ENCODE measurements around the gene GPATCH1.

Gene GPATCH1

GRCh38 chr19:33175886-33176669, 95.1 kb downstream of the GPATCH1 start:
- H2AFZ ChIP-seq (ENCODE audit: low read depth, low read length) = peak overlapping the region; percentile 95
- H3K27ac ChIP-seq (ENCODE audit: low read length) = peak overlapping the region; percentile 92
- peak; percentile 37 for DNase-seq
- peaks cover 41% of the 10 kb centered on the region for H3K4me1 ChIP-seq (ENCODE audit: insufficient read depth, low read length)
- peak overlapping the region; percentile 89 for H3K4me2 ChIP-seq (ENCODE audit: insufficient read depth, low read length)
- no peaks in the 10 kb centered on the region for H3K27me3 ChIP-seq (ENCODE audit: insufficient read depth, low read length, poor library complexity)
- H3K36me3 ChIP-seq (ENCODE audit: insufficient read depth, low read length) = no peaks in the 10 kb centered on the region; the same call in 1 of the 2 replicates
- H3K9me3 ChIP-seq (ENCODE audit: insufficient read depth, low read length, severe bottlenecking) = no peaks in the 10 kb centered on the region
- peak overlapping the region; percentile 65 to 88 for H3K4me3 ChIP-seq (ENCODE audit: low read depth in 1 of 2, low read length in 2 of 2)
- H4K20me1 ChIP-seq (ENCODE audit: insufficient read depth, low read length) = no peaks in the 10 kb centered on the region
- ATAC-seq (ENCODE audit: insufficient read depth, low read depth) = no peak
- TF ChIP-seq CTCF (IDR thresholded peaks at IDR 0.05; ENCODE audit: borderline replicate concordance, extremely low read depth, low read length, poor library complexity, severe bottlenecking) (peak; percentile 23), EZH2 (IDR thresholded peaks at IDR 0.05; ENCODE audit: borderline replicate concordance, low read depth, low read length, severe bottlenecking) (no peak)
- H3K9ac ChIP-seq (ENCODE audit: low read depth, low read length) = peak overlapping the region; percentile 98
- peaks cover 10% of the 10 kb centered on the region for H3K79me2 ChIP-seq (ENCODE audit: insufficient read depth, low read length)

- peaks cover 41% of the 10 kb centered on the region for H3K4me1 ChIP-seq (ENCODE audit: insufficient read depth, low read length)
- DNase-seq = peak; percentile 96
- H2AFZ ChIP-seq (ENCODE audit: low read depth, low read length) = peak overlapping the region; percentile 95
- no peaks in the 10 kb centered on the region for H3K9me3 ChIP-seq (ENCODE audit: insufficient read depth, low read length, severe bottlenecking)
- TF ChIP-seq CTCF (IDR thresholded peaks at IDR 0.05; ENCODE audit: borderline replicate concordance, extremely low read depth, low read length, poor library complexity, severe bottlenecking) = no peak
- no peak for TF ChIP-seq EZH2 (IDR thresholded peaks at IDR 0.05; ENCODE audit: borderline replicate concordance, low read depth, low read length, severe bottlenecking)
- H3K4me3 ChIP-seq (ENCODE audit: low read depth in 1 of 2, low read length in 2 of 2) = peak overlapping the region; percentile 65 to 88
- no peaks in the 10 kb centered on the region; the same call in 1 of the 2 replicates for H3K36me3 ChIP-seq (ENCODE audit: insufficient read depth, low read length)
- peak; percentile 88 for ATAC-seq (ENCODE audit: insufficient read depth, low read depth)
- peak overlapping the region; percentile 89 for H3K4me2 ChIP-seq (ENCODE audit: insufficient read depth, low read length)
- no peaks in the 10 kb centered on the region for H4K20me1 ChIP-seq (ENCODE audit: insufficient read depth, low read length)
- H3K79me2 ChIP-seq (ENCODE audit: insufficient read depth, low read length) = peaks cover 10% of the 10 kb centered on the region
- no peaks in the 10 kb centered on the region for H3K27me3 ChIP-seq (ENCODE audit: insufficient read depth, low read length, poor library complexity)
- peak overlapping the region; percentile 92 for H3K27ac ChIP-seq (ENCODE audit: low read length)
- peak overlapping the region; percentile 98 for H3K9ac ChIP-seq (ENCODE audit: low read depth, low read length)
These were observed 95.9 kb downstream of the GPATCH1 start for GRCh38 chr19:33176670-33177416.

- peak overlapping the region; percentile 92 for H3K27ac ChIP-seq (ENCODE audit: low read length)
- peak overlapping the region; percentile 90 for H2AFZ ChIP-seq (ENCODE audit: low read depth, low read length)
- no peaks in the 10 kb centered on the region for H3K27me3 ChIP-seq (ENCODE audit: insufficient read depth, low read length, poor library complexity)
- no peaks in the 10 kb centered on the region for H4K20me1 ChIP-seq (ENCODE audit: insufficient read depth, low read length)
- DNase-seq (no peak), ATAC-seq (ENCODE audit: insufficient read depth, low read depth) (peak; percentile 46)
- peaks cover 10% of the 10 kb centered on the region for H3K79me2 ChIP-seq (ENCODE audit: insufficient read depth, low read length)
- TF ChIP-seq CTCF (IDR thresholded peaks at IDR 0.05; ENCODE audit: borderline replicate concordance, extremely low read depth, low read length, poor library complexity, severe bottlenecking) = peak; percentile 66
- no peak for TF ChIP-seq EZH2 (IDR thresholded peaks at IDR 0.05; ENCODE audit: borderline replicate concordance, low read depth, low read length, severe bottlenecking)
- peak overlapping the region; percentile 16 to 88; a peak in 3 of 4 replicates for H3K4me3 ChIP-seq (ENCODE audit: low read depth in 1 of 2, low read length in 2 of 2)
- no peaks in the 10 kb centered on the region for H3K9me3 ChIP-seq (ENCODE audit: insufficient read depth, low read length, severe bottlenecking)
- peak overlapping the region; percentile 98 for H3K9ac ChIP-seq (ENCODE audit: low read depth, low read length)
- H3K4me1 ChIP-seq (ENCODE audit: insufficient read depth, low read length) = peaks cover 41% of the 10 kb centered on the region
- no peaks in the 10 kb centered on the region; the same call in 1 of the 2 replicates for H3K36me3 ChIP-seq (ENCODE audit: insufficient read depth, low read length)
- peak overlapping the region; percentile 89 for H3K4me2 ChIP-seq (ENCODE audit: insufficient read depth, low read length)
These were observed 96.5 kb downstream of the GPATCH1 start for GRCh38 chr19:33177417-33177979.
